ENCODE results near the gene PROZ.
"Not testable (repeated sequence)": the region's sequence is repeated elsewhere in the genome, so short reads cannot be mapped to it uniquely, and the experiment has no call there.

PROZ gene, protein sequence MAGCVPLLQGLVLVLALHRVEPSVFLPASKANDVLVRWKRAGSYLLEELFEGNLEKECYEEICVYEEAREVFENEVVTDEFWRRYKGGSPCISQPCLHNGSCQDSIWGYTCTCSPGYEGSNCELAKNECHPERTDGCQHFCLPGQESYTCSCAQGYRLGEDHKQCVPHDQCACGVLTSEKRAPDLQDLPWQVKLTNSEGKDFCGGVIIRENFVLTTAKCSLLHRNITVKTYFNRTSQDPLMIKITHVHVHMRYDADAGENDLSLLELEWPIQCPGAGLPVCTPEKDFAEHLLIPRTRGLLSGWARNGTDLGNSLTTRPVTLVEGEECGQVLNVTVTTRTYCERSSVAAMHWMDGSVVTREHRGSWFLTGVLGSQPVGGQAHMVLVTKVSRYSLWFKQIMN

DNA sequence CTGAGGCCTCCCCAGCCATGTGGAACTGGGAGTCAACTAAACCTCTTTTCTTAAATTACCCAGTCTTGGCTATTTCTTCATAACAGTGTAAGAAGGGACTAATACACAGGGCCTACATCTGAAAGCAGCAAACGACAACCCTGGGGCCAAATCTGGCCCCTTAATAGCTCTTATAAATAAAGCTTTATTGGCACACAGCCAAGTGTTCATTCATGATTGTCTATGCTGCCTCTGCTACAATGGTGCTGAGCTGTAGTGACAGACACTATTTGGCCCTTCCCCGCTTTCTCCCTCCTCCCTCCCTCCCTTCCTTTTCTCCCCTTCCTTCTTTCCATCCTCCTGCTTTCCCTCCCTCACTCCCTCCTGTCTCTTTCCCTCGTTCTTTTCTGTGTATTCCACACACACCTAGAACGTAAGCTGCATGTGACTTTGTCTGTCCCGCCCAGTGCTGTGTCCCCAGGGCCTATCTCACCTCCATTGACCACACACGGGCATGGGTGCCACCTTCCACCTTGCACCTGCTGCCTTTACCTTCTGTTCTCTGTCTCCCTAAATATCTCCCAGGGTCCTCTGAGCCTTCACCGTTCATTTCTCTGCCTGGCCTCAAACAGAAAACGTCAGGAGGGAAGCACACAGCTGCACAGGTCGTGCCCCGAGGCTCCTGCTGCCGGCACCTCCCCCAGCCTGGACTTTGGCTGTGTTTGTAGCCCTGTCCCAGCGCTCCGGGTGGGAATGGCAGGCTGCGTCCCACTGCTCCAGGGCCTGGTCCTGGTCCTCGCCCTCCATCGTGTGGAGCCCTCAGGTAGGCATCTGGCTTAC, at the start of gene PROZ:
Gene PROZ, plus strand, starts transcription at position 720 of the 819 bp plus-strand sequence. Its CDS starts 13 bp downstream, at position 733.
- no peak for DNase-seq

DNA sequence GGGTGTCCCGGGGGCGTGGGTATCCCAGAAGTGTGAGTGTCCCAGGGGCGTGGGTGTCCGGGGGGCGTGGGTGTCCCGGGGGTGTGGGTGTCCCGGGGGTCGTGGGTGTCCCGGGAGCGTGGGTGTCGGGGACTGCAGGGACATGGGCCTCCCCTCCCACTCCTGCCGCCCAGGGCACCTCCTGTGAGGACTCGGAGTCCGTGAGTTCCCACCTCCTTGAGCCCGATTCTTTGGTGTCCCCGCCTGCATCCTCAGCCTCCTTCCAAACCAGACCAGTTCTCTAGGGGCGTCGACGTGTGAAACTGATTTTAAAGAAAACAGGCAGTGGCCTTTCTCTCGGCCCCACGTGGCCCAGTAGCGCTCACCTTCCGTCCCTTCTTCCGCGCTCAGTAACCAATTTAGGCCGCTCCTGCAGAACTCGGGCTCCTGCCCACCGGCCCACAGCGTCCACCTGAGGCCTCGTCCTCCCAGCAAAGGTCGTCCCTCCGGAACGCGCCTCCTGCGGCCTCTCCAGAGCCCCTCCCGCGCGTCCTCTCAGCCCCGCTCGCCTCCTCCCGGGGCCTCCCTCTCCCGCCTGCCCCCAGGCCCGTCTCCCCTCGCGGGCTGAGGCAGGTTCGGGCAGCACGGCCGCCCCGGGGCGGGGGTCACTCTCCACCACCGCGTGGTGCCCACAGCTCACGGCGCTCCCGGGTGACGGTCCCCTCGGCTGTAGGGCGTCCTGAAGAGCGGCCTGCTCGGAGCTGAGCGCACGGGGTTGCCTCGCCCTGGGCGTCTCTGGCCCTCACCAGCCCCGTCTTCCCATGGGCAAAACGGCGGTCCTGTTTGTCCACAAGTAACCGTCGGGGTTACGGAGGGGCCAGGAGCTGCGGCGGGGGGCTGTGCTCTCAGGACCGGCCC, 49.0 kb upstream of the PROZ start:
- no peak for DNase-seq

- no peak for DNase-seq
These were observed 48.2 kb upstream of the PROZ start for GRCh38 chr13:113110048-113110851.

DNA sequence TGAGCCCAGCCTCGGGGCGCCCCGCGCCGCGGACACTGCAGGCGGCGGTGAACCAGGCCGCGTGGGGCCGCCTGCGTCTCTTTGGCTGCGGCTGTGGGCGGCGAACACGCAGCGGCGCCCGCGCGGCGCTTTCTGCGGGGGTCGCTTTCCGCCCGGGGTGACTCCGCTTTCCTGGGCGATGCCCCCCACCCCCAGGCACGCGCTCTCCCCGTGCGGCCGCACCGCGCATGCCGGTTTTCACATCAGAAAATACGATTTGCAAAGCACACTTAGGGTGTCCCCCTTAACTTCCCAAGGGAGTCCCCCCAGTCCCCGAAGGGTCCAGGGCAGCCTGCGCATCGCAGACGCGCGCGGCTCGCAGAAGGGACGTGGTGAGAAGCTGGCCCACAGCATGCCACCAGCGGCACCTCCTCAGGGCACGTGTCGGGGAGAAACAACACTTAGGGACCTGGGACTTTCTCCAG, 47.6 kb upstream of the PROZ start:
- no peak for DNase-seq

DNA sequence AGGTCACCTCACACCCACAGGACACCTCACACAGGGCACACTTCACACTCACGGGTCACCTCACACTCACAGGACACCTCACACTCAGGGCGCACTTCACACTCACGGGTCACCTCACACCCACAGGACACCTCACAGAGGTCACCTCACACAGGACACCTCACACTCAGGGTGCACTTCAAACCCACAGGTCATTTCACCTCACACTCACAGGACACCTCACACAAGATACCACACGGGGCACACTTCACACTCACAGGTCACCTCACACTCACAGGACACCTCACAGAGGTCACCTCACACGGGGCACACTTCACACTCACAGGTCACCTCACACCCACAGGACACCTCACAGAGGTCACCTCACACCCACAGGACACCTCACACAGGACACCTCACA, 46.6 kb upstream of the PROZ start:
- DNase-seq: not testable (repeated sequence)

DNA sequence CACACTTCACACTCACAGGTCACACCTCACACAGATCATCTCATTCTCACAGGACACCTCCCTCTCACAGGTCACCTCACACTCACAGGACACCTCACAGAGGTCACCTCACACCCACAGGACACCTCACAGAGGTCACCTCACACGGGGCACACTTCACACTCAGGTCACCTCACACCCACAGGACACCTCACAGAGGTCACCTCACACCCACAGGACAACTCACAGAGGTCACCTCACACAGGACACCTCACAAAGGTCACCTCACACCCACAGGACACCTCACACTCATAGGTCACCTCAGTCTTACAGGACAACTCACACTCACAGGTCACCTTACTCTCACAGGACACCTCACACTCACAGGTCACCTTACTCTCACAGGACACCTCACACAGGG, 46.0 kb upstream of the PROZ start:
- DNase-seq: not testable (repeated sequence)

DNA sequence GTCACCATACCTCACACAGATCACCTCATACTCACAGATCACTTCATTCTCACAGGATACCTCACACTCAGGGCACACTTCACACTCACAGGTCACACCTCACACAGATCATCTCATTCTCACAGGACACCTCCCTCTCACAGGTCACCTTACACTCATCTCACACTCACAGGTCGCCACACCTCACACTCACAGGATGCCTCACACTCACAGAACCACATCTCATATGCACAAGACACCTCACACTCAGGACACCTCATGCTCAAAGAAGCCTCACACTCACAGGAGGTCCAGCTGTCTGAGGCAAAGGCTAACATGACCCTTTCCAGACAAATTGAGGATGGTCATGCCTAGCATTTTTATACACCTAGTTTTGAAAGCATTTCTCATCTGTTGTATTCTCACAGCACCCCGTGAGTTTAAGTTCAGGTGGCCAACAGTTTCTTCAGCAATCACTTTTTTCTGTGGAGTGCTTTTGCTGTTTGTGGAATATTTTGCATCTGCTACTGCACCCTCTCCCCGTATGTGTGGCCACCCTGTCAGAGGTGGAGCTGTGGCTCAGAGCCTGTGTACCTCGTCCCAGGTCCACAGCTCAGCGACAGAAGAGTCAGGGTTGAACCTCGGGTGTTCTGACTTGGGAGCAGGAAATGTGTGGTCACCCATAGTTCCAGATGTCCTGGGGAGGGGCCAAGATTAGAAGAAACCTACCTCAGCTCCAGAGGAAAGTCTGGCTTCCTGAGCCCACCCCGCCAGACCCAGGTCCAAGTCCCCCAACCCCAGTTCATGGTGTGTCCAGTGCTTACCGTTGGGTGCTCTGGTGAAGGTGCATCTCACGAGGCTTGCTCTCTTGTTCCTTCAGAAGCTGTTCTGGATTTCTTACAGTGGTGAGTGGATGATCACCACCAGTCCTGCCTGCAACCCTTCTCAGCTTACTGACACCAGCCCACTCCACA, 45.3 kb upstream of the PROZ start:
- DNase-seq: no peak

- DNase-seq: no peak
These were observed 44.6 kb upstream of the PROZ start for GRCh38 chr13:113113846-113114271.

DNA sequence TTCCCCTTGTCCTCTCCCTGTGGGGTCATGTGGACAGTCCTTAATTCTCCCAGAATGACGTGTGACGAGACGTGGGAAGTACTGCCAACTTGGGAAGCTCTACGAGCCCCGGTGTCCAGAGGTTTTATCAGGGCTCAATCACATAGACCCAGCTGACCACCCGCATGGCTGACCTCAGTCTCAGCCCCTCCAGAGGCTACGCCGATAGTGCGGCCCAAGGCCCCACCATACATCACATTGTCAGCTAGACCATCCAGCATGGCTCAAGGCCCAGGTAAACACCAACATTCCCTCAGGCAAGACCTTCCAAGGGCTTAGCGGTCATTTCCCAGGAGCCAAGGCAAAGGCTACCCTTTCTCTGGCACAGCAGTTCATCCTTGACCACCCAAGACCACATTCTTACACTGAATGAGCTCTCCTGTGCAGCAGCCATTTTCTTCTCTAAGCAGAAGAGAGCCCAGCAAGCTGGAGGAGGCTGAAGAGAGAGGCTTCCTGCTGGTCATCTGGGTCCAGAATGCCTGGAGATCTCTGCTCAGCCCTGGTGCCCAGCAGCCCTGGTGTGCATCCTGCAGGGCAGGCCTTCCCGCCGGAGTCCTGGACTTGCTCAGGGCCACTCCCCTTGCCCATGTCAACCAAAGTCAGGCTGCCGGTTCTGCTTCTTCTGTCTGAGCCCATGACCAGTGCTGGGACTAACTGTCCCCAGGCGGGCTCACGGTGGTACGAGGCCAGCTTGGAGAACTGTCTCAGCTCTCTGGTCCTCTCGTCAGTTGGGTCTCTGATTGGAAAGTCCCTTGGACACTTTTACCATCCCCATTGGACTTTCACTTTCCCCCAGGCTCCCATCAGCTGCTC, 43.7 kb upstream of the PROZ start:
- DNase-seq: no peak

GRCh38 chr13:113115363-113116205, 42.9 kb upstream of the PROZ start:
- no peak for DNase-seq

GRCh38 chr13:113116206-113116800, 42.1 kb upstream of the PROZ start:
- DNase-seq: no peak

GRCh38 chr13:113116871-113117271, 41.6 kb upstream of the PROZ start:
- no peak for DNase-seq

DNA sequence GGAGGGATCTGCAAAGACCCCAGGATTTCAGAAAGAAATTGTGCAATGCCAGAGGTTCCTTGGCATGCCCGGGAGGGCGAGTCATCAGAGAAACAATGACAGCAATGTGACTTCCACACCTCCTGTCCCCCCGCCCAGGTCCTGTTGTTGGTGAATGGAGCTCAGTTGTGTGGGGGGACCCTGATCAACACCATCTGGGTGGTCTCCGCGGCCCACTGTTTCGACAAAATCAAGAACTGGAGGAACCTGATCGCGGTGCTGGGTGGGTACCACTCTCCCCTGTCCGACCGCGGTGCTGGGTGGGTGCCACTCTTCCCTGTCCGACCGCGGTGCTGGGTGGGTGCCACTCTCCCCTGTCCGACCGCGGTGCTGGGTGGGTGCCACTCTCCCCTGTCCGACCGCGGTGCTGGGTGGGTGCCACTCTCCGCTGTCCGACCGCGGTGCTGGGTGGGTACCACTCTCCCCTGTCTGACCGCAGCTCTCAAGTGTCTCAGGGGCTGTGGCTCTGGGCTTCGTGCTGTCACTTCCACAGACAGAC, 41.0 kb upstream of the PROZ start:
- no peak for DNase-seq

GRCh38 chr13:113117911-113118260, 40.6 kb upstream of the PROZ start:
- no peak for DNase-seq

GRCh38 chr13:113118261-113119021, 40.0 kb upstream of the PROZ start:
- DNase-seq: no peak
